ENCODE measurements around the gene MRPS23.

MRPS23 gene

DNA sequence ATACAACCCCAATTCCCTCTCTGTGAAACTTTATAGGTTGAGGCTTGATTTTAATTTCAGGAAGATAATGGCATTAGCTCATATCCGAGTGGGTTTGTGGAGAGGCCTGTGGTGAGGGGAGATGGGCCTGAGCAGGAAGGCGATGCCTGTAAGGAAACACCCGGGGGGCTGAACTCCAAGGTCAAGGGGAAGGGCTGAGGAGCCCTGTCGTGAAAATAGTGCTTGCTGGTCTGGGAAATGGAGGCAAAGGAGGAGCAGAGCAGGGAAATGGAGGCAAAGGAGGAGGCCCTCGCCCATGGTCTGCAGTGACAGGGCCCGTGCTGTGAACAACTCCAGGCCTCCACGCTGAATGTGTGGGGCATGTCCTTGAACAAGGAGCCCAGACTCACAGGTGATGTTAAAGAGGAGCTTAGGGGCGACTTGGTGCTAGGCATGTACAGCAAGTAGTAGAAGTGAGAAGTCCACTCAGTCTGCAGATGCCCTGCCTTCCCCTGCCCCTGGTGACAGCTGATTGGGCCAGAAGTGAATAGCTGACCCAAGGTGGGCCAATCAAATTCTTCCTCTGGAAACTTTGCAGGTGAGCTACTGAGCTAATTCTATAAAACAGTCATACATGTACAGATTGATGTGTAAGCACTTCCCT is 38.1 kb downstream of the MRPS23 start (continued):
- TF ChIP-seq ZNF24 (tag by site-specific recombination; IDR thresholded peaks at IDR 0.05) (no peak; the same call in 1 of the 2 replicates), ZNF391 (tag by site-specific recombination; IDR thresholded peaks at IDR 0.05; ENCODE audit: borderline replicate concordance, low read depth) (no peak), ZNF223 (tag by site-specific recombination; IDR thresholded peaks at IDR 0.05) (no peak), ZNF629 (tag by site-specific recombination; IDR thresholded peaks at IDR 0.05) (peak; percentile 42; the same call in 1 of the 2 replicates), ZNF626 (tag by site-specific recombination; IDR thresholded peaks at IDR 0.05) (no peak), ZBTB48 (tag by site-specific recombination; IDR thresholded peaks at IDR 0.05) (0 out of 2 replicates have a peak, but pooled peaks have one; percentile 17), ZNF510 (tag by site-specific recombination; IDR thresholded peaks at IDR 0.05; ENCODE audit: insufficient replicate concordance) (no peak), ZNF266 (tag by site-specific recombination; IDR thresholded peaks at IDR 0.05; ENCODE audit: low read depth) (no peak), ZNF350 (tag by site-specific recombination; IDR thresholded peaks at IDR 0.05) (no peak), ZNF366 (tag by site-specific recombination; conservative IDR thresholded peaks at IDR 0.05) (peak; percentile 51), GLIS1 (tag by site-specific recombination; IDR thresholded peaks at IDR 0.05) (no peak), ZNF404 (tag by site-specific recombination; IDR thresholded peaks at IDR 0.05) (no peak), WT1 (tag by site-specific recombination; IDR thresholded peaks at IDR 0.05) (peak; percentile 10; the same call in 1 of the 2 replicates), ZNF623 (tag by site-specific recombination; IDR thresholded peaks at IDR 0.05) (no peak), ZBTB8A (tag by site-specific recombination; IDR thresholded peaks at IDR 0.05) (peak; percentile 88), ZNF654 (tag by site-specific recombination; IDR thresholded peaks at IDR 0.05; ENCODE audit: low read depth) (no peak), SCRT1 (tag by site-specific recombination; IDR thresholded peaks at IDR 0.05; ENCODE audit: borderline replicate concordance) (no peak), ZNF670 (tag by site-specific recombination; IDR thresholded peaks at IDR 0.05; ENCODE audit: low read depth) (no peak), ZNF140 (tag by site-specific recombination; IDR thresholded peaks at IDR 0.05) (no peak)
- TF ChIP-seq, protein P1, sequence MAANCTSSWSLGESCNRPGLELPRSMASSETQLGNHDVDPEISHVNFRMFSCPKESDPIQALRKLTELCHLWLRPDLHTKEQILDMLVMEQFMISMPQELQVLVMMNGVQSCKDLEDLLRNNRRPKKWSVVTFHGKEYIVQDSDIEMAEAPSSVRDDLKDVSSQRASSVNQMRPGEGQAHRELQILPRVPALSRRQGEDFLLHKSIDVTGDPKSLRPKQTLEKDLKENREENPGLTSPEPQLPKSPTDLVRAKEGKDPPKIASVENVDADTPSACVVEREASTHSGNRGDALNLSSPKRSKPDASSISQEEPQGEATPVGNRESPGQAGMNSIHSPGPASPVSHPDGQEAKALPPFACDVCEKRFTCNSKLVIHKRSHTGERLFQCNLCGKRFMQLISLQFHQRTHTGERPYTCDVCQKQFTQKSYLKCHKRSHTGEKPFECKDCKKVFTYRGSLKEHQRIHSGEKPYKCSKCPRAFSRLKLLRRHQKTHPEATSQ (tag by site-specific recombination; IDR thresholded peaks at IDR 0.05) = no peak
- TF ChIP-seq, protein P2, sequence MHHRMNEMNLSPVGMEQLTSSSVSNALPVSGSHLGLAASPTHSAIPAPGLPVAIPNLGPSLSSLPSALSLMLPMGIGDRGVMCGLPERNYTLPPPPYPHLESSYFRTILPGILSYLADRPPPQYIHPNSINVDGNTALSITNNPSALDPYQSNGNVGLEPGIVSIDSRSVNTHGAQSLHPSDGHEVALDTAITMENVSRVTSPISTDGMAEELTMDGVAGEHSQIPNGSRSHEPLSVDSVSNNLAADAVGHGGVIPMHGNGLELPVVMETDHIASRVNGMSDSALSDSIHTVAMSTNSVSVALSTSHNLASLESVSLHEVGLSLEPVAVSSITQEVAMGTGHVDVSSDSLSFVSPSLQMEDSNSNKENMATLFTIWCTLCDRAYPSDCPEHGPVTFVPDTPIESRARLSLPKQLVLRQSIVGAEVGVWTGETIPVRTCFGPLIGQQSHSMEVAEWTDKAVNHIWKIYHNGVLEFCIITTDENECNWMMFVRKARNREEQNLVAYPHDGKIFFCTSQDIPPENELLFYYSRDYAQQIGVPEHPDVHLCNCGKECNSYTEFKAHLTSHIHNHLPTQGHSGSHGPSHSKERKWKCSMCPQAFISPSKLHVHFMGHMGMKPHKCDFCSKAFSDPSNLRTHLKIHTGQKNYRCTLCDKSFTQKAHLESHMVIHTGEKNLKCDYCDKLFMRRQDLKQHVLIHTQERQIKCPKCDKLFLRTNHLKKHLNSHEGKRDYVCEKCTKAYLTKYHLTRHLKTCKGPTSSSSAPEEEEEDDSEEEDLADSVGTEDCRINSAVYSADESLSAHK (tag by site-specific recombination; IDR thresholded peaks at IDR 0.05) = no peak
- TF ChIP-seq, protein P3, sequence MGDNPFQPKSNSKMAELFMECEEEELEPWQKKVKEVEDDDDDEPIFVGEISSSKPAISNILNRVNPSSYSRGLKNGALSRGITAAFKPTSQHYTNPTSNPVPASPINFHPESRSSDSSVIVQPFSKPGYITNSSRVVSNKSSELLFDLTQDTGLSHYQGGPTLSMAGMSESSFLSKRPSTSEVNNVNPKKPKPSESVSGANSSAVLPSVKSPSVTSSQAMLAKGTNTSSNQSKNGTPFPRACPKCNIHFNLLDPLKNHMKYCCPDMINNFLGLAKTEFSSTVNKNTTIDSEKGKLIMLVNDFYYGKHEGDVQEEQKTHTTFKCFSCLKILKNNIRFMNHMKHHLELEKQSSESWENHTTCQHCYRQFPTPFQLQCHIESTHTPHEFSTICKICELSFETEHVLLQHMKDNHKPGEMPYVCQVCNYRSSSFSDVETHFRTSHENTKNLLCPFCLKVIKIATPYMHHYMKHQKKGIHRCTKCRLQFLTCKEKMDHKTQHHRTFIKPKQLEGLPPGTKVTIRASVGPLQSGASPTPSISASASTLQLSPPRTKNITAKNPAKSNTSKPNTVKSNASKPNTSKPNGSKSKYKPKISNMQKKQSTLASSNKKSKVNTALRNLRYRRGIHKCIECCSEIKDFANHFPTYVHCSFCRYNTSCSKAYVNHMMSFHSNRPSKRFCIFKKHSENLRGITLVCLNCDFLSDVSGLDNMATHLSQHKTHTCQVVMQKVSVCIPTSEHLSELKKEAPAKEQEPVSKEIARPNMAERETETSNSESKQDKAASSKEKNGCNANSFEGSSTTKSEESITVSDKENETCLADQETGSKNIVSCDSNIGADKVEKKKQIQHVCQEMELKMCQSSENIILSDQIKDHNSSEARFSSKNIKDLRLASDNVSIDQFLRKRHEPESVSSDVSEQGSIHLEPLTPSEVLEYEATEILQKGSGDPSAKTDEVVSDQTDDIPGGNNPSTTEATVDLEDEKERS (tag by site-specific recombination; IDR thresholded peaks at IDR 0.05) = no peak
